CD8-positive, alpha-beta memory T cell (primary cell): Measurements from ENCODE around the gene SAA1. TPM values are rescaled to one million over a fixed set of nuclear protein-coding genes. Genes with fewer than 3 reads are reported as not detected.
"Not testable (repeated sequence)": the region's sequence is repeated elsewhere in the genome, so short reads cannot be mapped to it uniquely, and the experiment has no call there.

Experiments
- CTCF ChIA-PET: fragments of 350-600 bp; sonication (Branson Sonifier 250); formaldehyde crosslinking; loops from one replicate; lab custom pipeline; 2021; ENCODE audit warnings: antibody characterized with exemption; lab: Charles Lee
- POLR2A ChIA-PET: fragments of 350-600 bp; sonication (Branson Sonifier 250); formaldehyde crosslinking; loops from one replicate; lab custom pipeline; 2021; ENCODE audit warnings: antibody characterized with exemption; lab: Charles Lee
- DNase-seq, 5 donors: peaks; one replicate each; pipeline versions ENCODE4 v3.0.0 to v3.0.0-alpha.2; 2020 to 2022; ENCODE audit warnings: mixed read lengths in 1 of 5
- H3K27ac ChIP-seq: one replicate; pipeline ENCODE4 v1.7.0; 2013; ENCODE audit warnings: low read depth, mild to moderate bottlenecking, low read length, moderate library complexity
- H3K27me3 ChIP-seq: 2 replicates; pipeline ENCODE4 v1.7.0; 2013; ENCODE audit warnings: low read length, mild to moderate bottlenecking; ENCODE audit not compliant: insufficient read depth, poor library complexity, severe bottlenecking
- H3K36me3 ChIP-seq: 2 replicates; pipeline ENCODE4 v1.7.0; 2013; ENCODE audit warnings: mild to moderate bottlenecking, low read length, moderate library complexity; ENCODE audit not compliant: insufficient read depth
- H3K4me1 ChIP-seq: 2 replicates; pipeline ENCODE4 v1.7.0; 2013; ENCODE audit warnings: mild to moderate bottlenecking, low read length, moderate library complexity; ENCODE audit not compliant: insufficient read depth
- H3K4me3 ChIP-seq: 2 replicates; pipeline ENCODE4 v1.7.0; 2013; ENCODE audit warnings: mild to moderate bottlenecking, low read length
- H3K9me3 ChIP-seq: 2 replicates; pipeline ENCODE4 v1.7.0; 2013; ENCODE audit warnings: mild to moderate bottlenecking, low read length
- H3K27ac Mint-ChIP-seq, 8 donors: one replicate each; pipeline ENCODE4 v1.8.0; 2020 to 2021; ENCODE audit warnings: mixed read lengths in 8 of 8, mild to moderate bottlenecking in 6 of 8, inconsistent platforms in 3 of 8, moderate library complexity in 3 of 8
- H3K27me3 Mint-ChIP-seq, 2 donors: one replicate each; pipeline ENCODE4 v1.8.0; 2020 to 2021; ENCODE audit warnings: mixed read lengths in 2 of 2, mild to moderate bottlenecking in 1 of 2, moderate library complexity in 1 of 2
- H3K36me3 Mint-ChIP-seq, 3 donors: one replicate each; pipeline ENCODE4 v1.8.0; 2020 to 2021; ENCODE audit warnings: mixed read lengths in 3 of 3, inconsistent platforms in 1 of 3, mild to moderate bottlenecking in 1 of 3
- H3K4me1 Mint-ChIP-seq, 3 donors: one replicate each; pipeline ENCODE4 v1.8.0; 2020 to 2021; ENCODE audit warnings: mixed read lengths in 3 of 3, inconsistent platforms in 1 of 3, mild to moderate bottlenecking in 1 of 3
- H3K4me3 Mint-ChIP-seq, 7 donors: one replicate each; pipeline ENCODE4 v1.8.0; 2020 to 2021; ENCODE audit warnings: mixed read lengths in 7 of 7, mild to moderate bottlenecking in 6 of 7, moderate library complexity in 4 of 7, inconsistent platforms in 2 of 7
- H3K9me3 Mint-ChIP-seq, 5 donors: one replicate each; pipeline ENCODE4 v1.8.0; 2020 to 2022; ENCODE audit warnings: mixed read lengths in 5 of 5, mild to moderate bottlenecking in 3 of 5, moderate library complexity in 2 of 5, inconsistent platforms in 1 of 5
- polyA plus RNA-seq: library from polyadenylated mRNA; unstranded; fragments of 300-500 nt; fragmentation: Illumina TruSeq; gene quantifications from one replicate; pipeline ENCODE4 v1.2.3, GENCODE V29; 2021
- total RNA-seq, 2 experiments: library from RNA; stranded (reverse); gene quantifications; one replicate each; pipeline ENCODE4 v1.2.3, GENCODE V29; 2021

SAA1 gene
- total and polyA plus RNA-seq, 3 experiments from 2014 or later = not detected

DNA sequence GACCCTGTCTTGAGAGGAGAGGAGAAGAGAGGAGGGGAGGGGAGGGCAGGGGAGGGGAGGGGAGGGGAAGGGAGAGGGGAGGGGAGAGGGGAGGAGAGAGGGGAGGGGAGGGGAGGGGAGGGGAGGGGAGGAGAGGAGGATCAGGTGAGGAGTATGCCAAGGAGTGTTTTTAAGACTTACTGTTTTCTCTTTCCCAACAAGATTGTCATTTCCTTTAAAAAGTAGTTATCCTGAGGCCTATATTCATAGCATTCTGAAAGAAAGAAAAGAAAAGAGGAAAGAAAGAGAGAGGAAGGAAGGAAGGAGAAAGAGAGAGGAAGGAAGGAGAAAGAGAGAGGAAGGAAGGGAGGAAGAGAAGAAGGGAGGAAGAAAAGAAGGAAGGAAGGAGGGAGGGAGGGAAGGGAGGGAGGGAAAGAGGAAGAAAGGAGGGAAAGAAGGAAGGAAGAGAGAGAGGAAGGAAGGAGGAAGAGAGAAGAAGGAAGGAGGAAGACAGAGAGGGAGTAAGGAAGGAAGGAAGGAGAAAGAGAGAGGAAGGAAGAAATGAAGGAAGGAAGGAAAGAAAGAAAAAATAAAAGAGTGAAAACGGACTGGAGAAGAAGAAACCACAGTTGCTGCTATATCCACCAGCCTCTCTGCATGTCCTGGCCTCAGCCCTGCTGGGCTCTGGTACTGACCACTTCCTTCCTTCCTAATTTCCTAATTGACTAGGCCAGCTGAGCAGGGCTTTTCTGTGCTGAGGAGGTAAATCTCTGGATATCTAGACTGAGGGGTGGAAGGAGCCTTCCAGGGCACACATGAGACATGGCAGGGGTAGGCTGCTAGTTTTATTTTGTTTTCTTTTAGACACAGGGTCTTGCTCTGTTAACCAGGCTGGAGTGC, 1.1 kb upstream of the SAA1 start:
- DNase-seq = no peak
- ChIA-PET POLR2A (no interaction called here), CTCF (no interaction called here)
- no peaks in the 10 kb centered on the region for H3K4me1 ChIP-seq
- no peaks in the 10 kb centered on the region for H3K36me3 ChIP-seq
- no peak overlapping the region for H3K4me3 ChIP-seq
- Mint-ChIP-seq H3K27me3 (no peaks in the 10 kb centered on the region), H3K36me3 (no peaks in the 10 kb centered on the region), H3K9me3 (no peaks in the 10 kb centered on the region), H3K4me3 (no peak overlapping the region), H3K27ac (no peak overlapping the region), H3K4me1 (peaks cover 0 to 10% (median 0%) of the 10 kb centered on the region in 3 donors)
- H3K9me3 ChIP-seq = no peaks in the 10 kb centered on the region
- H3K27ac ChIP-seq = no peak overlapping the region
- no peaks in the 10 kb centered on the region for H3K27me3 ChIP-seq

DNA sequence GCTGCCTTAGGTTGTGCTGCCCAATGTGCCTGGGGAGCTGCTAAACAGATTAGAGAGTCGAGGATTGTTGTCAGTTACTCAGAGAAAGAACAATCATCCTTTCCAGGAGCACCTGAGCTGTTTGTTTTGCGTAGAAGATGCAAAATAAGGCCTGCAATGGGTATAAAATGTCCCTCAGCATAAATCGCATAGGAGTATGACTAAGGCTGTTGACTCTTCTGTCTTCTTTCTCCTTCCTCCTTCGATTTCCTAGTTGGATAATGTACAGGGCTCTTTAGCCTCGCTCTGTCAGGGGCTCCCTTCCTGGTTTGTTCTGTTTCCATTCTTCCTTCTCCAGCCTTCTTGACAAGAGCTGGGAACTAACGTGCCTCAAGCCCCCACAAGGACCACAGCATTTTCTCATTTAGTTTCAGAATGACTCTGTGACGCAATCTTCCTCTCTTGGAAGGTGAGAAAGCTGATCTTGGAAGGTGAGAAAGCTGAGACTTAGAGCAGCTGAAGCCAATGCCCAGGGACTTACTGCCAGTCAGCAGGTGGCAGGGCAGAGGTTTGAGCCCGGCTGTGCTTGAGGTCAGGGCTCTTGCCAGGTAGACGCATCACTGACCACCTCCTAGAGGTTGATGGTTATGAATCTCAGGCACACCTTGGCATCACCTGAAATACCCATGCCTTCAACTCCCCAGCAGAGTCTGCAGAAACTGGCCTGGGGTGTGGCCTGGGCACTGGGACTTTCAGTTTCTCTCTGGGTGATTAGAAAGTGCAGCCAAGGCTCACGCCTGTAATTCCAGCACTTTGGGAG, 1.5 kb downstream of the SAA1 start:
- H3K4me3 ChIP-seq, H3K27me3 ChIP-seq, H3K4me1 ChIP-seq, H3K9me3 Mint-ChIP-seq, H3K9me3 ChIP-seq, H3K27me3 Mint-ChIP-seq, DNase-seq, H3K36me3 ChIP-seq, H3K36me3 Mint-ChIP-seq, H3K4me1 Mint-ChIP-seq, H3K27ac ChIP-seq, CTCF ChIA-PET, POLR2A ChIA-PET: not testable (repeated sequence)
- Mint-ChIP-seq H3K4me3 (peak overlapping the region in 6 of 7 donors; percentile 43 to 87 (median 73)), H3K27ac (peak overlapping the region in 7 of 8 donors; percentile 51 to 88 (median 68))

DNA sequence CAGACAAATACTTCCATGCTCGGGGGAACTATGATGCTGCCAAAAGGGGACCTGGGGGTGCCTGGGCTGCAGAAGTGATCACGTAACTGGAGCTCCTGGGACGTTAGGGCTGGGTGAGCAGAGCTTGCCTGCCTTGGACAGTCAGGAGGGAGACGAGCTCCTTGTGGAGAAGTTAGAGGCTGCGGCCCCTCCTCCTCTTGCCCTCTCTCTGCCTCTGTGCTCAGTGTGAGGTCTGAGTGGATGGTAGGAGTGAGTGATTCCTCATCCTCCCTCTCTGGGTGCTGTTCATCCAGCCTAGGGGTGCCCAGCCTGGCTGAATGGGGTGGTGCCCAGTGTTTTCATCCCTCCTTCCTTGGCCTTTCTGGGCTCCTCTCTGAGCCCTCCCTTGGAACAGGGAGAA, 3.2 kb downstream of the SAA1 start:
- POLR2A ChIA-PET, H3K9me3 Mint-ChIP-seq, H3K4me1 ChIP-seq, H3K27me3 ChIP-seq, H3K27ac ChIP-seq, H3K9me3 ChIP-seq, CTCF ChIA-PET, H3K4me1 Mint-ChIP-seq, H3K4me3 ChIP-seq, DNase-seq, H3K27me3 Mint-ChIP-seq, H3K4me3 Mint-ChIP-seq, H3K36me3 ChIP-seq, H3K36me3 Mint-ChIP-seq: not testable (repeated sequence)
- H3K27ac Mint-ChIP-seq = peak overlapping the region in 1 of 8 donors; percentile 35

DNA sequence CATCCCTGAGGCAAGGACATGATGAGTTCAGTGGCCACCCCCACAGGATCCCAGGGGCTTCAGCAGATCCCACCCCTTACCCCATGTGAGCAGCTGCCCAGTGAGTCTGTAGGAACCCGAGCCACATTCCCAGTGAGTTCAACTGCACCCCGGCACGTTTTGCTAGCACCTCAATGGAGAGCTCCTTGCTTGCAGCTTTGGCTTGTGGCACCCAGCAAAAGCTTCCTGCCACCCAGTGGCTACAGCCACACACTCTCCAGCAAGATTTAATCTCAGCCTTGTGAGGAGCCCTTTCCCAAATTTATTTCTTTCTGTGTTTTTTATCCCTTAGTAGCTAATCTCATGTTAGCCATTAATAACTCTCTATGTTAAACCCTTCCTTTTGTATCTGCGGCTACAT, 4.0 kb downstream of the SAA1 start:
- no peaks in the 10 kb centered on the region for H3K27me3 ChIP-seq
- Mint-ChIP-seq H3K9me3 (no peaks in the 10 kb centered on the region), H3K27ac (peak overlapping the region in 2 of 8 donors; percentile 25 to 39), H3K36me3 (peaks cover 0 to 3% (median 3%) of the 10 kb centered on the region in 3 donors), H3K4me1 (peaks cover 0 to 10% (median 0%) of the 10 kb centered on the region in 3 donors), H3K4me3 (no peak overlapping the region), H3K27me3 (no peaks in the 10 kb centered on the region)
- ChIA-PET POLR2A (no interaction called here), CTCF (no interaction called here)
- no peak overlapping the region for H3K27ac ChIP-seq
- H3K36me3 ChIP-seq = no peaks in the 10 kb centered on the region
- H3K4me3 ChIP-seq = no peak overlapping the region
- no peaks in the 10 kb centered on the region for H3K9me3 ChIP-seq
- no peak for DNase-seq
- H3K4me1 ChIP-seq = no peaks in the 10 kb centered on the region

DNA sequence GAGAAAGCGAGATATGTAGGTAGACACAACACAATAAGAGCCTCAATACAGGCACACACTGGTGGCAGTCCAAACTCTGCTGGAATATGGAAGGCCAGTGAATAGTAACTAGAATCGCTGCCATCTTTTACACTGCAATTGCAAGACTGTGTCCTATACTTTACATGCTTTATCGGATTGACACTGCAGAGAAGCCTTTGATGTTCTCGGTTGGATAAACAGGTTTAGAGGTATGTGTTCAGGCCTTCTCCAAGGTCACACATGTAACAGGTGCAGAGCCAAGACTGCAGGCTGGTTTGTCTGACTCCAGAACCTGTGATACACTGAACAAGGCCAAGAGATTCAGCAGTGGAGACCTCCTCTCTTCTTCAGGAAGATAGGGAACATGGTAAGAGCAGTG, 5.1 kb downstream of the SAA1 start:
- POLR2A ChIA-PET = no interaction called here
- no peaks in the 10 kb centered on the region for H3K36me3 ChIP-seq
- CTCF ChIA-PET = interaction anchor here (1.4 kb wide), 1 partner anchor 27 kb away, joined by 3 read pairs; no protein-coding TSS in a partner anchor
- H3K4me1 ChIP-seq = no peaks in the 10 kb centered on the region
- Mint-ChIP-seq H3K9me3 (no peaks in the 10 kb centered on the region), H3K27me3 (no peaks in the 10 kb centered on the region), H3K36me3 (peaks cover 2 to 6% (median 5%) of the 10 kb centered on the region in 3 donors), H3K4me1 (peaks cover 0 to 10% (median 0%) of the 10 kb centered on the region in 3 donors), H3K27ac (no peak overlapping the region), H3K4me3 (no peak overlapping the region)
- H3K4me3 ChIP-seq = no peak overlapping the region
- no peak for DNase-seq
- no peak overlapping the region for H3K27ac ChIP-seq
- H3K9me3 ChIP-seq = no peaks in the 10 kb centered on the region
- no peaks in the 10 kb centered on the region for H3K27me3 ChIP-seq

DNA sequence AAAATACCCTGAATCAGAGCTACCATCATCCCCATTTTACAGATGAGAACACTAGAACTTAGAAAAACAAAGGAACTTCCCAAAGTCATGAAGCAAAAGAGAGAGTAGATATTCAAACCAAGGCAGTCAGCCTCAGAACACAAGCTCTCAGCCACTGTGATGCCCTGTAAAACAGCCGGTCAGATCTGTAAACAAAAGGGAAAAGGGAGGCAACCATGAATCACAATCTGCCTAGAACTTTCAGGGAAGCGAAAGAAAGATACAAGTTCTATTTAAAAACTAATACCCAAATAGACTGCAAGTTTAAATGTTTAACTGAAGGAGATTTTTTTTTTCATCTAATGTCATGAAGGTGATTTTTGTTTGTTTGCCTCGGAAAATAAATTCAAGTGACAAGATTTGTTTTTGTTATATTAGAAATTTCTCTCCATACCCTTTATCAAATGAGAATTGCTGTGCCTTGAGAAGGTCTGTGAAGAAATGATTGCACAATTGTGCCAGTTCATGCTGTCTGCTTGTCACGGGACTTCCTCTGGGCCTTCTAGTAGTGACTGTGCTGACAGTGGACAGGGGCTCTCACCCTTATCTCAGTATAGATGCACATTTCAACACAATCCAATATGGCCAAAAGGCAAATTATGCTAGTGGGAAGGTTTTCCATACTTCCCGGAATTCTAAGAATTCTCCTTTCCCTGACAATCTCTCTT, 11.7 kb downstream of the SAA1 start:
- H3K27me3 Mint-ChIP-seq = no peaks in the 10 kb centered on the region
- ChIA-PET POLR2A (no interaction called here), CTCF (interaction anchor here (0.9 kb wide), 1 partner anchor 34 kb away, joined by 3 read pairs; no protein-coding TSS in a partner anchor)
- no peak overlapping the region for H3K4me3 Mint-ChIP-seq
- no peaks in the 10 kb centered on the region for H3K27me3 ChIP-seq
- no peak overlapping the region for H3K4me3 ChIP-seq
- no peaks in the 10 kb centered on the region for H3K4me1 ChIP-seq
- H3K4me1 Mint-ChIP-seq = peaks cover 8 to 18% (median 17%) of the 10 kb centered on the region in 3 donors
- DNase-seq = no peak
- H3K36me3 ChIP-seq = peaks cover 11% of the 10 kb centered on the region
- H3K36me3 Mint-ChIP-seq = peaks cover 13 to 34% (median 24%) of the 10 kb centered on the region in 3 donors
- H3K27ac ChIP-seq = no peak overlapping the region
- H3K27ac Mint-ChIP-seq = peak overlapping the region in 3 of 8 donors; percentile 9 to 26 (median 20)
- H3K9me3 Mint-ChIP-seq = no peaks in the 10 kb centered on the region
- no peaks in the 10 kb centered on the region for H3K9me3 ChIP-seq

DNA sequence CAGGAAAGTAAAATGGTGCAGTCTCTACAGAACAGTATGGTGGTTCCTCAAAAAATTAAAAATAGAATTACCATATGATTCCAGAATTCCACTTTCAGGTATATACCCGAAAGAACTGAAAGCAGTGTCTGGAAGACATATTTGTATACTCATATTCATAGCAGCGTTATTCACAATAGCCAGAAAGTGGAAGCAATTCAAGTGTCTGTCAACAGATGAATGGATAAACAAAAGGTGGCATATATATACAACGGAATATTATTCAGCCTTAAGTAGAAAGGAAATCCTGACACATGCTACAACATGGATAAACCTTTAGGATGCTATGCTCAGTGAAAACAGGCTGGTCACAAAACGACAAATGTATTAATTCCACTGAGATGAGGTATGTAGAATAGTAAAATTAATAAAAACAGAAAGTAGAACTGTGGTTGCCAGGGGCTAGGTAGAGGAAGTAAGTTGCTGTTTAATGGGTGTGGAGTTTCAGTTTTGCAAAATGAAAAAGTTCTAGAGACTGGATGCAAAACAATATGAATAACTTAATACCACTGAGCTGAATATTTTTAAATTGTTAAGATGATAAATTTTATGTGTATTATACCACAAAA, 14.5 kb downstream of the SAA1 start:
- ChIA-PET CTCF (interaction anchor here (0.7 kb wide), 1 partner anchor 259 kb away, joined by 3 read pairs; no protein-coding TSS in a partner anchor), POLR2A (no interaction called here)
- H3K4me1 Mint-ChIP-seq = peaks cover 8 to 18% (median 17%) of the 10 kb centered on the region in 3 donors
- no peaks in the 10 kb centered on the region for H3K9me3 ChIP-seq
- peaks cover 17% of the 10 kb centered on the region for H3K36me3 ChIP-seq
- H3K27ac ChIP-seq = no peak overlapping the region
- peaks cover 9 to 48% (median 23%) of the 10 kb centered on the region in 3 donors for H3K36me3 Mint-ChIP-seq
- H3K4me3 Mint-ChIP-seq = peak overlapping the region in 6 of 7 donors; percentile 64 to 83 (median 75)
- H3K27me3 ChIP-seq = no peaks in the 10 kb centered on the region
- peak overlapping the region; percentile 5 to 96 (median 74) for H3K27ac Mint-ChIP-seq
- no peaks in the 10 kb centered on the region for H3K27me3 Mint-ChIP-seq
- DNase-seq = no peak
- H3K9me3 Mint-ChIP-seq = no peaks in the 10 kb centered on the region
- no peaks in the 10 kb centered on the region for H3K4me1 ChIP-seq
- H3K4me3 ChIP-seq = no peak overlapping the region
